GM18858 (cell line): ENCODE measurements around the gene IL32.

Source experiments
- ATAC-seq: cut with Tn5 transposase; IDR thresholded peaks from one replicate; pipeline ENCODE4 v1.9.1; 2021; ENCODE audit not compliant: unreplicated experiment

Gene IL32

GRCh38 chr16:3088925-3089716 is 23.7 kb downstream of the IL32 start:
- no peak for ATAC-seq

GRCh38 chr16:3089717-3090592 is 24.5 kb downstream of the IL32 start:
- no peak for ATAC-seq

GRCh38 chr16:3091551-3091950 is 26.1 kb downstream of the IL32 start:
- ATAC-seq, result no peak

- no peak for ATAC-seq
Observed at GRCh38 chr16:3092501-3092941, 27.1 kb downstream of the IL32 start.

- ATAC-seq, result no peak
Observed at GRCh38 chr16:3094289-3095027, 29.0 kb downstream of the IL32 start.

GRCh38 chr16:3095869-3096268 is 30.4 kb downstream of the IL32 start:
- peak; percentile 45 for ATAC-seq

GRCh38 chr16:3096362-3096761 is 30.9 kb downstream of the IL32 start:
- no peak for ATAC-seq

- ATAC-seq, result no peak
Observed at GRCh38 chr16:3097266-3097665, 31.8 kb downstream of the IL32 start.

GRCh38 chr16:3098459-3099394 is 33.3 kb downstream of the IL32 start, which contains the start of gene ZSCAN10:
ZSCAN10 (minus strand) TSS chr16:3099294; CDS start chr16:3092937, 6,357 bp downstream.
- ATAC-seq, result no peak

- no peak for ATAC-seq
Observed at GRCh38 chr16:3099395-3099731, 33.9 kb downstream of the IL32 start.

- no peak for ATAC-seq
Observed at GRCh38 chr16:3099732-3100499, 34.5 kb downstream of the IL32 start.

- no peak for ATAC-seq
Observed at GRCh38 chr16:3101018-3101840, 35.8 kb downstream of the IL32 start.

- no peak for ATAC-seq
Observed at GRCh38 chr16:3101841-3102470, 36.5 kb downstream of the IL32 start.

GRCh38 chr16:3106205-3106928 is 40.9 kb downstream of the IL32 start:
- peak; percentile 55 for ATAC-seq

- no peak for ATAC-seq
Observed at GRCh38 chr16:3112058-3112880, 46.8 kb downstream of the IL32 start, which contains the start of gene ZNF205. ZNF205 (plus strand) TSS chr16:3112586; CDS start chr16:3113431, 845 bp downstream.

GRCh38 chr16:3112881-3113574 is 47.6 kb downstream of the IL32 start:
- no peak for ATAC-seq
